ENCODE data around the gene TMEM63A. TPM values are rescaled to one million over a fixed set of nuclear protein-coding genes. Genes with fewer than 3 reads are reported as not detected.

TMEM63A gene
- total RNA-seq, 1 experiment from 2014 or later, result 47.5 TPM

- Histone ChIP-seq H3K9me3 (ENCODE audit: low read length) (no peaks in the 10 kb centered on the region), H3K4me3 (ENCODE audit: low read length) (no peak overlapping the region), H3K9me2 (replicated peaks; ENCODE audit: low read length) (no peaks in the 10 kb centered on the region), H3K4me2 (ENCODE audit: low read length) (no peak overlapping the region), H2AFZ (ENCODE audit: low read length) (no peak overlapping the region), H3K4me1 (ENCODE audit: insufficient read depth, low read length) (no peaks in the 10 kb centered on the region), H3K9ac (ENCODE audit: low read length) (no peak overlapping the region), H3K27ac (ENCODE audit: low read length) (no peak overlapping the region), H3K79me2 (ENCODE audit: low read length) (no peaks in the 10 kb centered on the region), H3K27me3 (ENCODE audit: low read length) (no peaks in the 10 kb centered on the region), H3K36me3 (ENCODE audit: low read depth, low read length) (no peaks in the 10 kb centered on the region), H3F3A (ENCODE audit: low read length, unreplicated experiment) (no peaks in the 10 kb centered on the region), H4K20me1 (ENCODE audit: low read length) (no peaks in the 10 kb centered on the region)
- DNase-seq (no peak), ATAC-seq (no peak)
- POLR2A ChIA-PET (ENCODE audit: unreplicated experiment), result no interaction called here
- no peak; the same call in 1 of the 2 replicates for TF ChIP-seq CTCF (conservative IDR thresholded peaks at IDR 0.05; ENCODE audit: low read depth, low read length)
- CTCF ChIA-PET, result interaction anchor here (0.6 kb wide), 1 partner anchor 138 kb away, joined by 3 read pairs; no protein-coding TSS in a partner anchor
- intact Hi-C loops (cut with micrococcal nuclease), result no loop called here
- no TSS peak for BruUV-seq (replicated peaks)
These were observed 29.3 kb upstream of the TMEM63A start for GRCh38 chr1:225911191-225912130.

- no peaks in the 10 kb centered on the region for H4K20me1 ChIP-seq (ENCODE audit: low read length)
- no peak overlapping the region for H3K4me3 ChIP-seq (ENCODE audit: low read length)
- no peaks in the 10 kb centered on the region for H3K27me3 ChIP-seq (ENCODE audit: low read length)
- no peaks in the 10 kb centered on the region for H3K9me3 ChIP-seq (ENCODE audit: low read length)
- DNase-seq (no peak), ATAC-seq (no peak)
- H3F3A ChIP-seq (ENCODE audit: low read length, unreplicated experiment), result no peaks in the 10 kb centered on the region
- H3K27ac ChIP-seq (ENCODE audit: low read length), result no peak overlapping the region
- no peaks in the 10 kb centered on the region for H3K9me2 ChIP-seq (replicated peaks; ENCODE audit: low read length)
- no TSS peak for BruUV-seq (replicated peaks)
- no peaks in the 10 kb centered on the region for H3K79me2 ChIP-seq (ENCODE audit: low read length)
- H2AFZ ChIP-seq (ENCODE audit: low read length), result no peak overlapping the region
- no peak overlapping the region for H3K4me2 ChIP-seq (ENCODE audit: low read length)
- H3K4me1 ChIP-seq (ENCODE audit: insufficient read depth, low read length), result no peaks in the 10 kb centered on the region
- CTCF ChIA-PET, result no interaction called here
- intact Hi-C loops (cut with micrococcal nuclease), result no loop called here
- TF ChIP-seq EZH2 (IDR thresholded peaks at IDR 0.05; ENCODE audit: low read length, unreplicated experiment) (no peak), CTCF (conservative IDR thresholded peaks at IDR 0.05; ENCODE audit: low read depth, low read length) (no peak), EZH2phosphoT487 (IDR thresholded peaks at IDR 0.05; ENCODE audit: borderline replicate concordance, low read length) (no peak)
- H3K9ac ChIP-seq (ENCODE audit: low read length), result no peak overlapping the region
- POLR2A ChIA-PET (ENCODE audit: unreplicated experiment), result interaction anchor here (0.5 kb wide), 1 partner anchor 11 kb away, joined by 3 read pairs; no protein-coding TSS in a partner anchor
- no peaks in the 10 kb centered on the region for H3K36me3 ChIP-seq (ENCODE audit: low read depth, low read length)
These were observed 27.3 kb upstream of the TMEM63A start for GRCh38 chr1:225909477-225909876.

GRCh38 chr1:225908773-225909172 is 26.6 kb upstream of the TMEM63A start:
- Histone ChIP-seq H3K27me3 (ENCODE audit: low read length) (no peaks in the 10 kb centered on the region), H3K4me3 (ENCODE audit: low read length) (no peak overlapping the region), H3K36me3 (ENCODE audit: low read depth, low read length) (no peaks in the 10 kb centered on the region), H3K79me2 (ENCODE audit: low read length) (no peaks in the 10 kb centered on the region), H2AFZ (ENCODE audit: low read length) (no peak overlapping the region), H3K4me1 (ENCODE audit: insufficient read depth, low read length) (no peaks in the 10 kb centered on the region), H4K20me1 (ENCODE audit: low read length) (no peaks in the 10 kb centered on the region), H3K4me2 (ENCODE audit: low read length) (no peak overlapping the region), H3F3A (ENCODE audit: low read length, unreplicated experiment) (no peaks in the 10 kb centered on the region), H3K9me2 (replicated peaks; ENCODE audit: low read length) (no peaks in the 10 kb centered on the region), H3K27ac (ENCODE audit: low read length) (no peak overlapping the region), H3K9me3 (ENCODE audit: low read length) (no peaks in the 10 kb centered on the region), H3K9ac (ENCODE audit: low read length) (no peak overlapping the region)
- ChIA-PET CTCF (no interaction called here), POLR2A (ENCODE audit: unreplicated experiment) (interaction anchor here (0.5 kb wide), 1 partner anchor 12 kb away, joined by 3 read pairs; no protein-coding TSS in a partner anchor)
- BruUV-seq (replicated peaks), result no TSS peak
- TF ChIP-seq EZH2phosphoT487 (IDR thresholded peaks at IDR 0.05; ENCODE audit: borderline replicate concordance, low read length) (no peak), EZH2 (IDR thresholded peaks at IDR 0.05; ENCODE audit: low read length, unreplicated experiment) (no peak)
- ATAC-seq (peak; percentile 28; the same call in 1 of the 2 replicates), DNase-seq (no peak)
- intact Hi-C loops (cut with micrococcal nuclease), result no loop called here
